Measurements from ENCODE around the gene ZNF236. TPM values are rescaled to one million over a fixed set of nuclear protein-coding genes. Genes with fewer than 3 reads are reported as not detected.

Gene ZNF236
- total and polyA plus RNA-seq, 10 of the 15 experiments (the other 5 are each of a cell fraction or from before 2014, with no cell fraction given), result 1.0 to 14.4 (median 5.9) TPM

DNA sequence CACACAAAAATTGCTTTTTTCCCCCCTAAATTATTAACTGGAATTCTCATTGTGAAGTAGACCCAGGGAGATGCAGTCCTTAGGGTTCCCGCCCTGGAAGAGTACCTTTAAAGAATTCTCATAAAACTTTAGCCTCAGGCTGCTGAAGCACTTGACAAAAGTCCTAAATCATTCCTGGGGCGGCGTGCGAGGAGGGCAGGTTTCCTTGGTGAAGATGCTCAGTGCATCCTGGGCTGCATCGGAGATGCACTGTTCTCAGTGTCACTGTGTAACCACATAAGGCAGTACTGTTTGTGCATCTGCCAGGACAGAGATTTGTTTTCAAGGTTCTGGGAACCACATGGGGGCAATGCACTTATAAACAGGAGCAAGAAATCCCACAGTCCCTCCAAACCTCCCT, 62.6 kb downstream of the ZNF236 start:
- Histone ChIP-seq H3K9me3 (replicated peaks; ENCODE audit: control insufficient read depth, insufficient read depth, low read length) (no peaks in the 10 kb centered on the region), H3K4me3 (no peak overlapping the region)
- FAIRE-seq, result no peak

DNA sequence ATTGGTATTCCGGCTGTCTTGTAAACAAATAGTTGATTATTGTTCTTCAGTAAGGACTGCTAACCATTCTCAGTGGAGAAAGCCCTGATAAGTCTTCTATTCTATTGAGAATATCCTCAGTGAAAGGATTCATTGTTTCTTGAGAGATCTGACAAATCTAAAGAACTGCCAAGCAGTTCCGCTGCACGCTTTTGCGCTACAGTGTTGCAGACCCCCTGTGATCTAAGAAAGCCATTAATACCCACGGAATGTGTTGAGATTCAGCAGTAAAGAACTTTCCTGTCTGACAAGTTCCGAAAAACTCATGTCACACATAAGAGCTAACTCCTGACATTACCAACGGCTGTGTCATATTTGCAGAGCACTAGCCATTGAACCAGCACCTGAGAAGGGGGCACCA, 63.8 kb downstream of the ZNF236 start:
- in situ Hi-C loops (cut with MboI) (no loop called here), intact Hi-C loops (cut with micrococcal nuclease; ENCODE audit: unreplicated experiment) (no loop called here)
- DNase-seq (ENCODE audit: low read depth, low spot score), result no peak
- BruUV-seq (replicated peaks), result no TSS peak
- Histone ChIP-seq H3K27ac (ENCODE audit: control insufficient read depth, insufficient read depth) (no peak overlapping the region), H3K4me1 (ENCODE audit: control insufficient read depth, insufficient read depth, low read length) (no peaks in the 10 kb centered on the region), H4K20me1 (ENCODE audit: control insufficient read depth, insufficient read depth) (no peaks in the 10 kb centered on the region), H3K27me3 (replicated peaks in 1 of 2; ENCODE audit: control insufficient read depth in 2 of 2, insufficient read depth in 2 of 2, low read length in 1 of 2) (no peaks in the 10 kb centered on the region), H3K4me3 (no peak overlapping the region), H3K79me2 (ENCODE audit: control insufficient read depth, insufficient read depth, low read length) (no peaks in the 10 kb centered on the region), H2AFZ (ENCODE audit: control insufficient read depth, low read depth, low read length) (no peak overlapping the region), H3K9ac (ENCODE audit: control insufficient read depth, insufficient read depth, low read length) (no peak overlapping the region), H3K9me3 (replicated peaks; ENCODE audit: control insufficient read depth, insufficient read depth, low read length) (no peaks in the 10 kb centered on the region), H3K4me2 (ENCODE audit: control insufficient read depth, insufficient read depth) (no peak overlapping the region), H3K36me3 (ENCODE audit: control insufficient read depth in 2 of 2, insufficient read depth in 2 of 2, low read length in 1 of 2) (peaks cover 5 to 14% of the 10 kb centered on the region in 2 experiments)
- ChIA-PET CTCF (interaction anchor here (0.7 to 1.6 kb wide), 3 partner anchors 20 to 83 kb away, joined by 3 to 5 read pairs (median 3); no protein-coding TSS in a partner anchor), POLR2A (no interaction called here), SMC1A (ENCODE audit: uncharacterized antibody, unreplicated experiment) (no interaction called here), RAD21 (ENCODE audit: unreplicated experiment) (no interaction called here)
- TF ChIP-seq ZNF207 (IDR thresholded peaks at IDR 0.05; ENCODE audit: borderline replicate concordance), result no peak
- TF ChIP-seq STAT1 (conservative IDR thresholded peaks at IDR 0.05), result no peak
- TF ChIP-seq, protein P1, sequence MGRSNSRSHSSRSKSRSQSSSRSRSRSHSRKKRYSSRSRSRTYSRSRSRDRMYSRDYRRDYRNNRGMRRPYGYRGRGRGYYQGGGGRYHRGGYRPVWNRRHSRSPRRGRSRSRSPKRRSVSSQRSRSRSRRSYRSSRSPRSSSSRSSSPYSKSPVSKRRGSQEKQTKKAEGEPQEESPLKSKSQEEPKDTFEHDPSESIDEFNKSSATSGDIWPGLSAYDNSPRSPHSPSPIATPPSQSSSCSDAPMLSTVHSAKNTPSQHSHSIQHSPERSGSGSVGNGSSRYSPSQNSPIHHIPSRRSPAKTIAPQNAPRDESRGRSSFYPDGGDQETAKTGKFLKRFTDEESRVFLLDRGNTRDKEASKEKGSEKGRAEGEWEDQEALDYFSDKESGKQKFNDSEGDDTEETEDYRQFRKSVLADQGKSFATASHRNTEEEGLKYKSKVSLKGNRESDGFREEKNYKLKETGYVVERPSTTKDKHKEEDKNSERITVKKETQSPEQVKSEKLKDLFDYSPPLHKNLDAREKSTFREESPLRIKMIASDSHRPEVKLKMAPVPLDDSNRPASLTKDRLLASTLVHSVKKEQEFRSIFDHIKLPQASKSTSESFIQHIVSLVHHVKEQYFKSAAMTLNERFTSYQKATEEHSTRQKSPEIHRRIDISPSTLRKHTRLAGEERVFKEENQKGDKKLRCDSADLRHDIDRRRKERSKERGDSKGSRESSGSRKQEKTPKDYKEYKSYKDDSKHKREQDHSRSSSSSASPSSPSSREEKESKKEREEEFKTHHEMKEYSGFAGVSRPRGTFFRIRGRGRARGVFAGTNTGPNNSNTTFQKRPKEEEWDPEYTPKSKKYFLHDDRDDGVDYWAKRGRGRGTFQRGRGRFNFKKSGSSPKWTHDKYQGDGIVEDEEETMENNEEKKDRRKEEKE (IDR thresholded peaks at IDR 0.05), result no peak
- TF ChIP-seq, protein P2, sequence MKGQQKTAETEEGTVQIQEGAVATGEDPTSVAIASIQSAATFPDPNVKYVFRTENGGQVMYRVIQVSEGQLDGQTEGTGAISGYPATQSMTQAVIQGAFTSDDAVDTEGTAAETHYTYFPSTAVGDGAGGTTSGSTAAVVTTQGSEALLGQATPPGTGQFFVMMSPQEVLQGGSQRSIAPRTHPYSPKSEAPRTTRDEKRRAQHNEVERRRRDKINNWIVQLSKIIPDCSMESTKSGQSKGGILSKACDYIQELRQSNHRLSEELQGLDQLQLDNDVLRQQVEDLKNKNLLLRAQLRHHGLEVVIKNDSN (IDR thresholded peaks at IDR 0.05; ENCODE audit: borderline replicate concordance, extremely low read length, insufficient read depth, low read depth, low read length), result no peak
- TF ChIP-seq FOXM1 (IDR thresholded peaks at IDR 0.05; ENCODE audit: low read depth, low read length), result no peak
- TF ChIP-seq POLR2A (IDR thresholded peaks at IDR 0.05; ENCODE audit: low read depth, low read length), result no peak
- no peak for TF ChIP-seq POLR2AphosphoS5 (IDR thresholded peaks at IDR 0.05; ENCODE audit: low read length)
- ATAC-seq, result no peak
- 96% methylated on average over 7 of the region's 7 CpGs for WGBS (ENCODE audit: insufficient coverage, insufficient replicate concordance, low lambda C conversion rate, missing lambda C conversion rate)
- no peak for FAIRE-seq

More for the DNA sequence above, 62.6 kb downstream of the ZNF236 start:
- ChIA-PET CTCF (no interaction called here), SMC1A (ENCODE audit: uncharacterized antibody, unreplicated experiment) (no interaction called here), RAD21 (ENCODE audit: unreplicated experiment) (no interaction called here), POLR2A (no interaction called here)
- Histone ChIP-seq H3K27ac (ENCODE audit: control insufficient read depth, insufficient read depth) (no peak overlapping the region), H3K36me3 (ENCODE audit: control insufficient read depth in 2 of 2, insufficient read depth in 2 of 2, low read length in 1 of 2) (peaks cover 6 to 24% of the 10 kb centered on the region in 2 experiments), H4K20me1 (ENCODE audit: control insufficient read depth, insufficient read depth) (no peaks in the 10 kb centered on the region), H3K4me2 (ENCODE audit: control insufficient read depth, insufficient read depth) (no peak overlapping the region), H3K4me1 (ENCODE audit: control insufficient read depth, insufficient read depth, low read length) (no peaks in the 10 kb centered on the region), H3K79me2 (ENCODE audit: control insufficient read depth, insufficient read depth, low read length) (no peaks in the 10 kb centered on the region), H3K27me3 (replicated peaks in 1 of 2; ENCODE audit: control insufficient read depth in 2 of 2, insufficient read depth in 2 of 2, low read length in 1 of 2) (no peaks in the 10 kb centered on the region), H3K9ac (ENCODE audit: control insufficient read depth, insufficient read depth, low read length) (no peak overlapping the region), H2AFZ (ENCODE audit: control insufficient read depth, low read depth, low read length) (no peak overlapping the region)
- in situ Hi-C loops (cut with MboI), result no loop called here
- no TSS peak for BruUV-seq (replicated peaks)
- ATAC-seq, result no peak
- DNase-seq (ENCODE audit: low read depth, low spot score), result no peak
- intact Hi-C loops (cut with micrococcal nuclease; ENCODE audit: unreplicated experiment), result no loop called here
- WGBS (ENCODE audit: insufficient coverage, insufficient replicate concordance, low lambda C conversion rate, missing lambda C conversion rate), result 97% methylated on average over 5 of the region's 5 CpGs
- TF ChIP-seq EZH2 (IDR thresholded peaks at IDR 0.05; ENCODE audit: borderline replicate concordance, control insufficient read depth, low read depth, low read length), result no peak
- TF ChIP-seq KDM1A (IDR thresholded peaks at IDR 0.05; ENCODE audit: borderline replicate concordance), result no peak
